Left hindlimb (tissue), 1 donor: ENCODE results near the gene NCAM1.

ENCODE experiments used
- DNase-seq: peaks from one replicate; pipeline ENCODE4 v3.0.0-alpha.2; 2018

The NCAM1 gene

GRCh38 chr11:113317339-113317738 is 356.1 kb downstream of the NCAM1 start:
- DNase-seq, result no peak

- DNase-seq, result no peak
These were observed 357.9 kb downstream of the NCAM1 start for GRCh38 chr11:113319085-113319484.

- DNase-seq, result no peak
These were observed 360.9 kb downstream of the NCAM1 start for GRCh38 chr11:113322158-113322557.

- DNase-seq, result no peak
These were observed 363.0 kb downstream of the NCAM1 start for GRCh38 chr11:113324250-113324649.
